NCI-H146 (cell line): ENCODE data around the gene ADAMTSL5.
"Not testable (repeated sequence)": the region's sequence is repeated elsewhere in the genome, so short reads cannot be mapped to it uniquely, and the experiment has no call there.

ENCODE experiments used
- DNase-seq: peaks from one replicate; lab custom pipeline; 2025; lab: John Stamatoyannopoulos, UW

ADAMTSL5 gene

GRCh38 chr19:1478934-1479707, 33.7 kb downstream of the ADAMTSL5 start, which contains the start of gene C19orf25:
Gene C19orf25 (minus strand): TSS chr19:1479215. CDS start chr19:1478903, 312 bp downstream.
- DNase-seq, result peak; percentile 90

GRCh38 chr19:1477056-1477455, 35.8 kb downstream of the ADAMTSL5 start:
- DNase-seq, result not testable (repeated sequence)

DNA sequence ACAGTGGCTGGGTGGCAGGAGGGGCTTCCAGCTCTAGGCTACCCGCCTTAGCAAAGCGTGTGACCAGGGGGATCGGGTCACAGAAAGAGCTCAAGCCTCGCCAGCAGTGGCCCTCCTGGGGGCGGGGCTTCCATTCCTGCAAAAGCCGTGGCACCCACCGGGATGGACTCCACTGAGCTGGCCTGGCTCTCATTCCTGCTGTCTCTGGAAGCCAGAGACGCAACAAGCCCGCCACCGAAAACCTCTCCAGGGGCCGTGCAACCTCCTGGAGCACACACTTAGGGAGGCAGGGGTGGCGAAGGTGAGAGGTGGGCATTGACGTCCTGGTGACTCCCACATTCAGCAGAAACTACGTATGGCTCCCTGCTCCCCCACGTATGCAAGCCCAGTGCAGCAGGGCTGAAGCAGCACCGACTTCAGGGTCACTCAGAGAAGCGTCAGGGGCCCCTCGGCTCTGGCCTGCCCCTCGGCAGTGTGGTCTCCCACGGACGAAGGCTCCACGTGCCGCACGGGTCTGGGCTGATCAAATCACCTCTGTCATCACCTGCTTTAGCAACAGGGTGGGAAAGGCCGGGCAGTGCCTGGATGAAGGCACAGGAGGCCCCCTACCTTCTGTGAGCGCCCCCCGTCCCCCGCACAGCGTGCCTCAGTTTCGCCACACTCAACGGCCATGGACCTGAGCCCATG, 36.9 kb downstream of the ADAMTSL5 start:
- DNase-seq, result no peak

GRCh38 chr19:1474765-1475351, 38.0 kb downstream of the ADAMTSL5 start:
- no peak for DNase-seq

- no peak for DNase-seq
Observed at GRCh38 chr19:1474011-1474764, 38.6 kb downstream of the ADAMTSL5 start.

GRCh38 chr19:1473085-1473851, 39.6 kb downstream of the ADAMTSL5 start:
- no peak for DNase-seq

DNA sequence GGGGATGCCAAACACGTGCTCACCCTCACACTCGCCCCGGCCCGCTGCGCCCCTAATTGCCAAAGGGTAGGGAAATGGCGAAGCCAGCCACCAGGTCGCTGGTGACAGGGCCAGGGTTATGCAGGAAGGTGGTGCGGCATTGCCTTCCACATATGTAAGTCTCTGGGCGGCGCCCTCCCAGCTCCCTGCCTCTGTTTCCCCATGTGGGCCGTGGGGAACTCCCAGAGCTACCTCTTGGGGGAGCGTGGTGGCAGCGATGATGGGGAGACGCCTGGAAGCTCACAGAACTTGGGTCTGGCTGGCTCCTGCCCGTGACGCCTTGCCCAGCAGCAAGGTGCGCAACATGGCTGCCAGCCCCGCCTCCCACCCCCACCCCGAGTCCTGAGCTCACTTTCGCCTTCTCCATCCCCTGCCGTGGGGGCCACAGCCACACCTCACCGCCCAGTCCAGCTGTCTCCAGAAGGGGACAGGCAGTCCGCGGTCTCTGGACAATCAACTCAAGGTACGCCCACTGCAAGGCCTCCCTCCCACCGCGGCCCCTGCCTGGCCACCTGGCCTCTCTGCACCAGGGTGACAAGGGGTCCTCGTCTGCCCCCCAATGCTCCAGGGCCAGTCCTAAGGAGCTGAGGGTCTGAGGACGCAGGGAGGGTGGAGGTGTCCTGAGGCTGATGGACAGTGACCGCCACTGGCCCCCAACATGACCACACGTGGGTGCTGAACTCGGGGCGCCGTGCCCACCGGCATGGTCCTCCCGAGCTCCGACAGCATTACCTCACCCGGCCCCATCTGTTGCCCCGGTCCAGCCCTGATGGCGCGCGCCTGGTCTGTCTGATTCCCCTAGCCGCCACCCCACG, 40.4 kb downstream of the ADAMTSL5 start:
- peak; percentile 41 for DNase-seq

DNA sequence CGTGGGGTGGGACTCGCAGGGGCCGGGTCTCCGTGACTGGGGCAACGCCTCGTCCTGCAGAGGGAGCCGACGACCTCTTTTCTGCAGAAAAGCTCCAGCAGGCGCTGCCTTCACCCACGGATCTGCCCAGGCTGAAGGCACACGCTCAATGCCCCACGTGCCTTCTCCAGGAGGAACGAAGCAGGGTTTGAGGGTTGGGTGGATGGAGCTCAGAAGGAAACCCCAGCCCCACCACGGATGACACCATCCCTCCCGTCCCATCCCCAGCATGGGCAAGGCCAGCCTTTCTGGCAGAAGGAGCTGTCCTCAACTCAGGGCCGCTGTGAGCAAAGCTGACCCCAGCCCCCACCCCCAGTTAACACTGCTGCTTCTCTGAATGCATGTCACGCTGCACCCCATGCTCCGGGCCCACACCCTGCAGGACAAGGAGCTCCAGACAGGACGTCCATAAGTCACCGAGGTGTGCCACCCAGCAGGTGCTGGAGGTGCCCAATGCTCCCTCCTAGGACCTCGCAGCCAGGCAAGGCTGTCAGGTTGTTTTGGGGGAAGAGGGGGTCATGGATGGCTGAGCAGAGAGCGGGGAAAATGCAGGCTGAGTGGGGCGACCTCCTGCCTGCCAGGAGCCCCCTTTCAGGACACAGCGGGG, 41.2 kb downstream of the ADAMTSL5 start:
- DNase-seq, result no peak

GRCh38 chr19:1471010-1471514, 41.8 kb downstream of the ADAMTSL5 start:
- DNase-seq, result peak; percentile 53

GRCh38 chr19:1470305-1471009, 42.4 kb downstream of the ADAMTSL5 start:
- DNase-seq, result peak; percentile 79

GRCh38 chr19:1470055-1470304, 42.8 kb downstream of the ADAMTSL5 start:
- DNase-seq, result no peak

DNA sequence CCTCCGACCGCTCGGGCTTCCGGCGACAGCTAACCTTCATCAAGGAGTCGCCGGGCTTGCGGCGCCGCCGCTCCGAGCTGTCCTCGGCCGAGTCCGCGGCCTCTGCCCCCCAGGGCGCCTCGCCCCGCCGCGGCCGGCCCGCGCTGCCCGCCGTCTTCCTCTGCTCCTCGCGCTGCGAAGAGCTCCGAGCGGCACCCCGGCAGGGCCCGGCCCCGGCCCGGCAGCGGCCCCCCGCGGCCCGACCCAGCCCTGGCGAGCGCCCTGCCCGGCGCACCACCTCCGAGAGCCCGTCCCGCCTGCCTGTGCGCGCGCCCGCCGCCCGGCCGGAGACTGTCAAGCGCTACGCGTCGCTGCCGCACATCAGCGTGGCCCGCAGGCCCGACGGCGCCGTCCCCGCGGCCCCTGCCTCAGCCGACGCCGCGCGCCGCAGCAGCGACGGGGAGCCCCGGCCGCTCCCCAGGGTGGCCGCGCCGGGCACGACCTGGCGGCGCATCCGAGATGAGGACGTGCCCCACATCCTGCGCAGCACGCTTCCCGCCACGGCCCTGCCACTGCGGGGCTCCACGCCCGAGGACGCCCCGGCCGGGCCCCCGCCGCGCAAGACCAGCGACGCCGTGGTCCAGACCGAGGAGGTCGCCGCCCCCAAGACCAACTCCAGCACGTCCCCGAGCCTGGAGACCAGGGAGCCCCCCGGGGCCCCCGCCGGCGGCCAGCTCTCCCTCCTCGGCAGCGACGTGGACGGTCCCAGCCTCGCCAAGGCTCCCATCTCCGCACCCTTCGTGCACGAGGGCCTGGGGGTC, 43.4 kb downstream of the ADAMTSL5 start:
- no peak for DNase-seq

- DNase-seq, result no peak
Observed at GRCh38 chr19:1468821-1469254, 44.0 kb downstream of the ADAMTSL5 start.

DNA sequence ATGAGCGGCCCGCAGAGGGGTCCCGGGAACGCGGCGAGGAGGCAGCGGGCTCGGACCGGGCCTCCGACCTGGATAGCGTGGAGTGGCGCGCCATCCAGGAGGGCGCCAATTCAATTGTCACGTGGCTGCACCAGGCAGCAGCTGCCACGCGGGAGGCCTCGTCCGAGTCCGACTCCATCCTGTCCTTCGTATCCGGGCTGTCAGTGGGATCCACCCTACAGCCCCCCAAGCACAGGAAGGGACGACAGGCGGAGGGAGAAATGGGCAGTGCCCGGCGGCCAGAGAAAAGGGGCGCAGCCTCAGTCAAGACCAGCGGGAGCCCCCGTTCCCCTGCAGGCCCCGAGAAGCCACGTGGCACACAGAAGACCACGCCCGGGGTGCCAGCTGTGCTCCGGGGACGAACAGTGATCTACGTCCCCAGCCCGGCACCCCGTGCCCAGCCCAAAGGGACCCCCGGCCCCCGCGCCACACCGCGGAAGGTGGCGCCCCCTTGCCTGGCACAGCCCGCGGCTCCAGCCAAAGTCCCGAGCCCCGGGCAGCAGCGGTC, 44.5 kb downstream of the ADAMTSL5 start:
- no peak for DNase-seq

DNA sequence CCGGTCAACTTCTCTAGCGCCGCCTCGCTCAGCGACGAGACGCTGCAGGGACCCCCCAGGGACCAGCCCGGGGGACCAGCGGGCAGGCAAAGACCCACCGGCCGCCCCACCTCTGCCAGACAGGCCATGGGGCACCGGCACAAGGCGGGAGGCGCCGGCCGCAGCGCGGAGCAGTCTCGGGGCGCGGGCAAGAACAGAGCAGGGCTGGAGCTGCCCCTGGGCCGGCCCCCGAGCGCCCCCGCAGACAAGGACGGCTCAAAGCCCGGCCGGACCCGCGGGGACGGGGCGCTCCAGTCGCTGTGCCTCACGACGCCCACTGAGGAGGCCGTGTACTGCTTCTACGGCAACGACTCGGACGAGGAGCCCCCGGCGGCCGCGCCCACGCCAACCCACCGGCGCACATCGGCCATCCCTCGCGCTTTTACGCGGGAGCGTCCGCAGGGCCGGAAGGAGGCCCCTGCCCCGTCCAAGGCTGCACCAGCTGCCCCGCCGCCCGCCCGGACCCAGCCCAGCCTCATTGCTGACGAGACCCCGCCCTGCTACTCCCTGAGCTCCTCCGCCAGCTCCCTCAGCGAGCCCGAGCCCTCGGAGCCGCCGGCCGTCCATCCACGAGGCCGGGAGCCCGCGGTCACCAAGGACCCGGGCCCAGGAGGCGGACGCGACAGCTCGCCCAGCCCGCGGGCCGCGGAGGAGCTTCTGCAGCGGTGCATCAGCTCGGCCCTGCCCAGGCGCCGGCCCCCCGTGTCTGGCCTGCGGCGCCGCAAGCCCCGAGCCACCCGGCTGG, 45.1 kb downstream of the ADAMTSL5 start:
- no peak for DNase-seq

- no peak for DNase-seq
Observed at GRCh38 chr19:1467215-1467489, 45.7 kb downstream of the ADAMTSL5 start.

- DNase-seq, result no peak
Observed at GRCh38 chr19:1466461-1467214, 46.2 kb downstream of the ADAMTSL5 start.
